SW 1271 (cell line): ENCODE data around the gene RPP14.
"Not testable (repeated sequence)": the region's sequence is repeated elsewhere in the genome, so short reads cannot be mapped to it uniquely, and the experiment has no call there.

Experiments
- DNase-seq, 2 experiments: peaks; one replicate each; lab custom pipeline; 2025; lab: John Stamatoyannopoulos, UW

The RPP14 gene

GRCh38 chr3:58332575-58333188 is 26.6 kb downstream of the RPP14 start, which contains the start of gene PXK:
Gene PXK, plus strand, starts transcription at chr3:58332892. Its CDS starts 97 bp downstream, at chr3:58332989.
- peak; percentile 12 to 18 for DNase-seq

- peak in 1 of 2 experiments; percentile 6 for DNase-seq
Observed at GRCh38 chr3:58333206-58334012, 27.4 kb downstream of the RPP14 start.

- no peak for DNase-seq
Observed at GRCh38 chr3:58334013-58334321, 27.9 kb downstream of the RPP14 start.

GRCh38 chr3:58334506-58334884 is 28.4 kb downstream of the RPP14 start:
- DNase-seq, result no peak

- no peak for DNase-seq
Observed at GRCh38 chr3:58335652-58335947, 29.6 kb downstream of the RPP14 start.

- DNase-seq, result peak in 1 of 2 experiments; percentile 3
Observed at GRCh38 chr3:58336135-58336882, 30.3 kb downstream of the RPP14 start.

- no peak for DNase-seq
Observed at GRCh38 chr3:58337190-58337589, 31.1 kb downstream of the RPP14 start.

GRCh38 chr3:58339146-58339545 is 33.1 kb downstream of the RPP14 start:
- not testable (repeated sequence) for DNase-seq

GRCh38 chr3:58340594-58341244 is 34.7 kb downstream of the RPP14 start:
- DNase-seq, result no peak

- DNase-seq, result no peak
Observed at GRCh38 chr3:58341376-58341775, 35.3 kb downstream of the RPP14 start.

- DNase-seq, result no peak
Observed at GRCh38 chr3:58342676-58343075, 36.6 kb downstream of the RPP14 start.

- DNase-seq, result no peak
Observed at GRCh38 chr3:58345457-58345856, 39.4 kb downstream of the RPP14 start.

GRCh38 chr3:58346368-58346767 is 40.3 kb downstream of the RPP14 start:
- no peak for DNase-seq

- DNase-seq, result no peak
Observed at GRCh38 chr3:58347984-58348383, 41.9 kb downstream of the RPP14 start.

GRCh38 chr3:58349792-58350626 is 44.0 kb downstream of the RPP14 start:
- DNase-seq, result no peak

GRCh38 chr3:58350627-58351013 is 44.6 kb downstream of the RPP14 start:
- no peak for DNase-seq

- no peak for DNase-seq
Observed at GRCh38 chr3:58351920-58352319, 45.9 kb downstream of the RPP14 start.

- no peak for DNase-seq
Observed at GRCh38 chr3:58352626-58353025, 46.6 kb downstream of the RPP14 start.

- DNase-seq, result no peak
Observed at GRCh38 chr3:58353722-58354553, 47.9 kb downstream of the RPP14 start.

GRCh38 chr3:58355179-58355578 is 49.1 kb downstream of the RPP14 start:
- no peak for DNase-seq

- DNase-seq, result no peak
Observed at GRCh38 chr3:58356054-58356453, 50.0 kb downstream of the RPP14 start.
